ENCODE results near the gene MCM9.
"Not testable (repeated sequence)": the region's sequence is repeated elsewhere in the genome, so short reads cannot be mapped to it uniquely, and the experiment has no call there.

MCM9 gene

GRCh38 chr6:118892355-118892991, 42.5 kb downstream of the MCM9 start:
- peak; percentile 53 for DNase-seq

- DNase-seq = no peak
Measured at GRCh38 chr6:118890997-118891790, 43.8 kb downstream of the MCM9 start.

- peak; percentile 70 for DNase-seq
Measured at GRCh38 chr6:118889163-118889562, 45.8 kb downstream of the MCM9 start.

GRCh38 chr6:118886641-118887040, 48.3 kb downstream of the MCM9 start:
- peak; percentile 46 for DNase-seq

GRCh38 chr6:118882314-118882905, 52.5 kb downstream of the MCM9 start:
- no peak for DNase-seq

GRCh38 chr6:118881440-118882313, 53.3 kb downstream of the MCM9 start:
- no peak for DNase-seq

GRCh38 chr6:118877806-118878205, 57.2 kb downstream of the MCM9 start:
- DNase-seq = no peak

- DNase-seq = no peak
Measured at GRCh38 chr6:118876814-118877213, 58.1 kb downstream of the MCM9 start.

GRCh38 chr6:118876198-118876597, 58.8 kb downstream of the MCM9 start:
- DNase-seq = no peak

GRCh38 chr6:118875672-118876071, 59.3 kb downstream of the MCM9 start:
- DNase-seq = peak; percentile 58

GRCh38 chr6:118873239-118873638, 61.7 kb downstream of the MCM9 start:
- DNase-seq = no peak

GRCh38 chr6:118872726-118873125, 62.2 kb downstream of the MCM9 start:
- no peak for DNase-seq

GRCh38 chr6:118872318-118872717, 62.6 kb downstream of the MCM9 start:
- DNase-seq = no peak

GRCh38 chr6:118871331-118871730, 63.6 kb downstream of the MCM9 start:
- DNase-seq = no peak

- DNase-seq = no peak
Measured at GRCh38 chr6:118869894-118870589, 64.9 kb downstream of the MCM9 start.

GRCh38 chr6:118869350-118869749, 65.6 kb downstream of the MCM9 start:
- no peak for DNase-seq

GRCh38 chr6:118868901-118869300, 66.1 kb downstream of the MCM9 start:
- not testable (repeated sequence) for DNase-seq

GRCh38 chr6:118867181-118867580, 67.8 kb downstream of the MCM9 start:
- no peak for DNase-seq

- no peak for DNase-seq
Measured at GRCh38 chr6:118865100-118865391, 69.9 kb downstream of the MCM9 start.

GRCh38 chr6:118864341-118865099, 70.4 kb downstream of the MCM9 start:
- DNase-seq = no peak

GRCh38 chr6:118862443-118862842, 72.5 kb downstream of the MCM9 start:
- DNase-seq = no peak

GRCh38 chr6:118860880-118861279, 74.1 kb downstream of the MCM9 start:
- no peak for DNase-seq

Measured in NCI-H1092 treated with DMSO at 0.1 percent for 48 hours (cell line).